ES-I3 (cell line): ENCODE results near the gene IGSF21.
"Not testable (repeated sequence)": the region's sequence is repeated elsewhere in the genome, so short reads cannot be mapped to it uniquely, and the experiment has no call there.

ENCODE experiments used
- H3K36me3 ChIP-seq: 2 replicates; pipeline ENCODE4 v1.6.1; 2013; ENCODE audit warnings: mild to moderate bottlenecking, low read length, control low read depth, moderate library complexity; ENCODE audit not compliant: insufficient read depth
- H3K4me1 ChIP-seq: 2 replicates; pipeline ENCODE4 v1.6.1; 2013; ENCODE audit warnings: mild to moderate bottlenecking, control low read depth, low read length; ENCODE audit not compliant: insufficient read depth
- H3K9ac ChIP-seq: 2 replicates; pipeline ENCODE4 v1.6.1; 2013; ENCODE audit warnings: low read depth, mild to moderate bottlenecking, low read length, moderate library complexity
- H3K9me3 ChIP-seq: 2 replicates; pipeline ENCODE4 v1.6.1; 2013; ENCODE audit warnings: mild to moderate bottlenecking, low read length, moderate library complexity; ENCODE audit not compliant: control insufficient read depth, insufficient read depth

The IGSF21 gene

GRCh38 chr1:18155881-18156385 is 48.3 kb downstream of the IGSF21 start:
- H3K36me3 ChIP-seq, result no peaks in the 10 kb centered on the region
- H3K4me1 ChIP-seq, result peaks cover 7% of the 10 kb centered on the region; the same call in 1 of the 2 replicates
- H3K9me3 ChIP-seq, result no peaks in the 10 kb centered on the region
- H3K9ac ChIP-seq, result no peak overlapping the region

- H3K9ac ChIP-seq, result no peak overlapping the region
- H3K36me3 ChIP-seq, result no peaks in the 10 kb centered on the region
- H3K4me1 ChIP-seq, result peaks cover 7% of the 10 kb centered on the region; the same call in 1 of the 2 replicates
- H3K9me3 ChIP-seq, result no peaks in the 10 kb centered on the region
Measured at GRCh38 chr1:18157352-18157751, 49.8 kb downstream of the IGSF21 start.

GRCh38 chr1:18157968-18158367 is 50.4 kb downstream of the IGSF21 start:
- Histone ChIP-seq H3K36me3 (no peaks in the 10 kb centered on the region), H3K9ac (no peak overlapping the region)

GRCh38 chr1:18158714-18159113 is 51.1 kb downstream of the IGSF21 start:
- Histone ChIP-seq H3K9me3 (no peaks in the 10 kb centered on the region), H3K4me1 (peaks cover 7% of the 10 kb centered on the region; the same call in 1 of the 2 replicates), H3K36me3 (no peaks in the 10 kb centered on the region), H3K9ac (no peak overlapping the region)

More at GRCh38 chr1:18157968-18158367, 50.4 kb downstream of the IGSF21 start:
- no peaks in the 10 kb centered on the region for H3K9me3 ChIP-seq
- peaks cover 7% of the 10 kb centered on the region; the same call in 1 of the 2 replicates for H3K4me1 ChIP-seq

- Histone ChIP-seq H3K36me3 (no peaks in the 10 kb centered on the region), H3K4me1 (no peaks in the 10 kb centered on the region; the same call in 1 of the 2 replicates), H3K9ac (no peak overlapping the region), H3K9me3 (no peaks in the 10 kb centered on the region)
Measured at GRCh38 chr1:18160290-18160942, 52.8 kb downstream of the IGSF21 start.

- no peaks in the 10 kb centered on the region for H3K36me3 ChIP-seq
- H3K4me1 ChIP-seq, result no peaks in the 10 kb centered on the region; the same call in 1 of the 2 replicates
- no peak overlapping the region for H3K9ac ChIP-seq
- H3K9me3 ChIP-seq, result no peaks in the 10 kb centered on the region
Measured at GRCh38 chr1:18161690-18162089, 54.1 kb downstream of the IGSF21 start.

GRCh38 chr1:18165640-18166039 is 58.0 kb downstream of the IGSF21 start:
- H3K36me3 ChIP-seq, H3K9me3 ChIP-seq, H3K9ac ChIP-seq, H3K4me1 ChIP-seq: not testable (repeated sequence)

- Histone ChIP-seq H3K9me3 (no peaks in the 10 kb centered on the region), H3K4me1 (peaks cover 6% of the 10 kb centered on the region; the same call in 1 of the 2 replicates), H3K36me3 (no peaks in the 10 kb centered on the region), H3K9ac (no peak overlapping the region)
Measured at GRCh38 chr1:18166341-18166740, 58.7 kb downstream of the IGSF21 start.

GRCh38 chr1:18166929-18167328 is 59.3 kb downstream of the IGSF21 start:
- no peaks in the 10 kb centered on the region for H3K9me3 ChIP-seq
- no peak overlapping the region for H3K9ac ChIP-seq
- peaks cover 6% of the 10 kb centered on the region; the same call in 1 of the 2 replicates for H3K4me1 ChIP-seq
- H3K36me3 ChIP-seq, result no peaks in the 10 kb centered on the region

GRCh38 chr1:18170444-18170843 is 62.8 kb downstream of the IGSF21 start:
- Histone ChIP-seq H3K9me3 (no peaks in the 10 kb centered on the region), H3K9ac (no peak overlapping the region), H3K36me3 (no peaks in the 10 kb centered on the region), H3K4me1 (peaks cover 9% of the 10 kb centered on the region)

GRCh38 chr1:18174037-18174436 is 66.4 kb downstream of the IGSF21 start:
- peaks cover 34% of the 10 kb centered on the region for H3K4me1 ChIP-seq

GRCh38 chr1:18175051-18175450 is 67.5 kb downstream of the IGSF21 start:
- H3K4me1 ChIP-seq, result peaks cover 34% of the 10 kb centered on the region
- H3K9me3 ChIP-seq, result no peaks in the 10 kb centered on the region
- no peak overlapping the region for H3K9ac ChIP-seq
- no peaks in the 10 kb centered on the region for H3K36me3 ChIP-seq

More at GRCh38 chr1:18174037-18174436, 66.4 kb downstream of the IGSF21 start:
- H3K9me3 ChIP-seq, result no peaks in the 10 kb centered on the region
- no peaks in the 10 kb centered on the region for H3K36me3 ChIP-seq
- H3K9ac ChIP-seq, result no peak overlapping the region

- peaks cover 34% of the 10 kb centered on the region for H3K4me1 ChIP-seq
- no peaks in the 10 kb centered on the region for H3K36me3 ChIP-seq
- no peaks in the 10 kb centered on the region for H3K9me3 ChIP-seq
- no peak overlapping the region for H3K9ac ChIP-seq
Measured at GRCh38 chr1:18175530-18176377, 68.2 kb downstream of the IGSF21 start.

- no peak overlapping the region for H3K9ac ChIP-seq
- peaks cover 28% of the 10 kb centered on the region for H3K4me1 ChIP-seq
- H3K36me3 ChIP-seq, result no peaks in the 10 kb centered on the region
- H3K9me3 ChIP-seq, result no peaks in the 10 kb centered on the region
Measured at GRCh38 chr1:18176619-18177018, 69.0 kb downstream of the IGSF21 start.
